GM18519 (cell line): ENCODE measurements around the gene MCAM.

ENCODE experiments used
- ATAC-seq: cut with Tn5 transposase; IDR thresholded peaks from one replicate; pipeline ENCODE4 v1.9.1; 2021; ENCODE audit warnings: mild to moderate bottlenecking, moderate library complexity; ENCODE audit not compliant: unreplicated experiment, low FRiP score

Gene MCAM

DNA sequence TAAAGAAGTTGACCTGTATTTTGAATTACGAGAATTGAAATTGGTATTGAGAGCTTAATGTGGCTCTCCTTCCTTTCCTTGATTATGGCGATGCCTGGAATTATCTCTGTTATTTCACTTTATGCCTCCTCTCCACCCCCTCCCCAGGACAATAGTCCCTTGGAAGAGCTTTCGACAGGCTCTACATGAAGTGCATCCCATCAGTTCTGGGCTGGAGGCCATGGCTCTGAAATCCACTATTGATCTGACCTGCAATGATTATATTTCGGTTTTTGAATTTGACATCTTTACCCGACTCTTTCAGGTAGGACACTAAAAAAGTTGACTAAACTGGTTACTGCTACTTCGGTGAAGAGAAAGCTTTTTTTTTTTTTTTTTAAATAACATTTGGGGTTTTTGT lies 43.2 kb downstream of the MCAM start:
- ATAC-seq: no peak

DNA sequence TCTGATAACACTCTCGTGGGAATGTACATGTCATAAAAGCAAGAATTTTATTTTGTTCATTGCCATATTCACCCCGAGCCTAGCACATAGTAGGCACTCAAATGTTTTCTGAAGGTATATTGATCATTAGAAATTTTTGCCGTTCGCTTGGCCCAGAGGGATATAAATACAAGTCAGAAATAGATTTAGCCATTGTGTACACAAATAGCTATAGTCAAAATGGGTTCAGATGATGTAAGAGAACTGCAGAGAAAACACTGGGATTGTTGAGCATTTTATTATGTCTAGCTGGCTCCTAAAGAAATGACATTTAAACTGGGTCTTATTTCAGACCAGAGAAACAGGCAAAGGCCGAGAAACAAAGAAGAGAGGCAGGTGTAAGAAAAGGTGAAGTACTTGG lies 49.3 kb downstream of the MCAM start:
- no peak for ATAC-seq

DNA sequence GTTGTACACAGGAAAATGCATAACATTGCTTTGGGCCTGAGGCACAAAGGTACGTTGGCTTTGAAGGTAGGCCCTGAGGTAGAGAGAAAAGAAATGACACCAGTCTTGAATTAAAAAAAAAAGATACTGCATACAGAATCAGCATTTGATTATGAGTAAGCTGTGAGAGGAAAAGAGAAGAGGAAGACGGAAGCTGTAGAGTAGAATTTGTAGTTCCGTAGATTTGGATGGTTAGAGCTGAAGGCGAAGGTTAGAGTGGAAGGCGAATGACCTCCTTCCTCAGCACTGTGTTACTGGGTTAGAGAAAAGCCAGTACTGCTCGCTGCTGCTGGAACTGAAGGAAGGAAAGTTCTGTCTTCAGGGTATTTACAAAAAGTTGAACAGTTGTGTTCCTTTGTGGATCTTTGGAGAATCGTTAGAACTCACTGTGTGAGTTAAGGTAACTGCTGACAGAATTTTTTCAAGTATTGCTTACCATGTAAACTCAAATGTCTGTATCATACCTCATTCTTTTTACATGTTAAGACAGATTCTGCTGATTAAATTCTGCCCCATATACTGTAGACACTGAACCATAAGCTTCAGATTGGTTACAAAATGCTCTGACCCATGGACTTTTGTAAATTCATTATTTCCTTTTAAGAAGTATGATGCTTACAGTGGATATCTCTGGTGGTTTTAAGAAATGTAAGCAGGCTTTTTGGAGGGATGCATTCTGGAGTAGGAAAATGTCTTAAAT lies 50.2 kb downstream of the MCAM start:
- no peak for ATAC-seq

DNA sequence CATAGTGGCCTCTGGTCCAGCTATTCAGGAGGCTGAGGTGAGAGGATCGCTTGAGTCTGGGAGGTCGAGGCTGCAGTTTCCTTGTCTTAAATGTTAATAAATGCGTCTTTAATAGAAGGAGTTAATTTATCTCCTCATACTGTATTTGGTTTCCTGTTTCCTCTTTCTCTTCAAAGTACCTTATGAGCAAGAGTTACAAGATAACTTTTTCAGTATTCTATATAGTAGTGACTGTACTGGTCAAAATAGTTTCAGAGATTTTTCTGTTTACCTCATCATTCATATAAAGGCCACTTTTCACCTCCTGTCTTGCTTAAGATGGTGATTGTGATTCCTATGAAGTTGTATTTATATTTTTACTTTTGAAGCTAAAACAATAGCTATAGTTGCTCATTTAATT lies 50.9 kb downstream of the MCAM start:
- no peak for ATAC-seq

DNA sequence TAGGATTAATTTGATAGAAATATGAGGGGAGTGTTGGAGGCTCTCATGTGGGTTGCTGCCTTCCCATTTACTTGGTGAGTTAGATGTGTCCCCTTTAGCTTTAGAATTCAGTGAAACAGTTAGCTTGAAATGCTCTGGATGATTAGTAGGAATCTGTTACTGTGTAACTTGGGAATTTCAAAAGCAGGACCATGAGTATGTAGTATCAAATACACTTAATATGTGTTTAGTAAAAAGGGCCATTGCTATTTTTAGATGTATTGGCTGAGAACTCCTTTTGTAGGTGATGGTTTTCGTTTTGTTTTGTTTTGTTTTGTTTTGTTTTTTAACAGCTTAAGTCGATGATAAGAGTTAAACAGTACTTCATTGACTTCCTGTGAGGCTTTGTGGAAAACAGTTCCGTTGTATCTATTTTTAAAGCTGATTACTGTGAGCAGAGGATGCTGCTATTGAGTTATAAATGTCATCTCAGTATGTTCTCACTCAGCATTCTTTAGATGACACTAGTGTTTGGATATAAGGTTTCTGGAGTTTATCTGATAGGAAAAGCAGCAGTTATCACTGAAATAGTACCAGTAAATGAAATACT lies 53.5 kb downstream of the MCAM start:
- no peak for ATAC-seq

DNA sequence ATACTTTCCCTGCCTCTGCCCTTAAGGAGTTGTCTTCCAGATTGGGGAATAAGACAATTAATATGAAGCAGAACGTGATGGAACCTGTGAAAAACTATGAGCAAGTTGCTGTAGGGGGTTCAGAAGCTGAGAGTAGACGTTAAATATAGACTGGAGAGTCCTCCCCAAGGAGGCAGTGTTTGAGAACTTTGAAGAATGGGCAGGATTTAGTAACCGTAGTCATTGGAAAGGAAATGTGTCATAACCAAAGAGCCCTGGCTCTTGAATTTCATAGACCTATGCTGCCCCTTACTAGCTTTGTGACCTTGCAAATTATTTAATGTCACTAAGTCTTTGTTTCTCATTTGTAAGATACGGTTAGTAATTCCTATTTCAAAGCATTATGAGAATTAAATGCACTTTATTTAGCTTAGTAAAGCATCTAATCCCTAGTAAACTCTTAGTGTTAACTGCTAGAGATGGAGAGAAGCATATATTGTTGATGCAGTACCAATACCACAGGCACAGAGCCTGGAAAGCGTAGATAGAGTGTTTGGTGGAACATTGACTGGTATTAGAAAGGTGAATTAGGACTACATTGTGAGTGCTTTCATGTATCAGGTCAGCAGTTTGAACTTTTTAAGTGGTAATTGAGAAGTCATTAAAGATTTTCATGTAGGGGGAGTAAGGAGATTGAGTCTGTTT lies 54.1 kb downstream of the MCAM start:
- ATAC-seq: no peak

DNA sequence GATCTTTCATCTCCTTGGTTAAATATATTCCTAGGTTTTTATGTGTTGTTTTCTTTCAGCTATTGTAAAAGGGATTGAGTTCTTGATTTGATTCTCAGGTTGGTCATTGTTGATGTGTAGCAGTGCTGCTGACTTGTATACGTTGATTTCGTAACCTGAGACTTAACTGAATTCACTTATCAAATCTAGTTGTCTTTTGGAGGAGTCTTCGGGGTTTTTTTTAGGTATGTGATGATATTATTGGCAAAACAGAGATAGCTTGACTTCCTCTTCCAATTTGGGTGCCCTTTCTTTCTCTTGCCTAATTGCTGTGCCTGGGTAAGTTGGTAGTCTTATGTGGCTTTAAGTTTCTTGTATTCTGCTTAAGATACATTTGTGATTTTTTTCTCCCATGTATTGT lies 57.9 kb downstream of the MCAM start:
- no peak for ATAC-seq
